Trophoblast cell (in vitro differentiated cells and primary cell): ENCODE results near the gene XBP1.
"Not testable (repeated sequence)": the region's sequence is repeated elsewhere in the genome, so short reads cannot be mapped to it uniquely, and the experiment has no call there.

Experiments used
- DNase-seq, 2 donors: peaks; one replicate each; pipeline ENCODE4 v3.0.0-alpha.2; 2016
- H2AFZ ChIP-seq: 2 replicates; pipeline ENCODE4 v1.6.1; 2013; ENCODE audit warnings: low read length, moderate library complexity, mild to moderate bottlenecking; ENCODE audit not compliant: insufficient read depth, poor library complexity
- H2AK5ac ChIP-seq: 2 replicates; pipeline ENCODE4 v1.6.1; 2013; ENCODE audit warnings: mild to moderate bottlenecking, low read length
- H2BK120ac ChIP-seq: 2 replicates; pipeline ENCODE4 v1.6.1; 2013; ENCODE audit warnings: low read length, mild to moderate bottlenecking, moderate library complexity; ENCODE audit not compliant: insufficient read depth, poor library complexity
- H2BK12ac ChIP-seq: 2 replicates; pipeline ENCODE4 v1.6.1; 2013; ENCODE audit warnings: mild to moderate bottlenecking, low read length, moderate library complexity
- H2BK5ac ChIP-seq: 2 replicates; pipeline ENCODE4 v1.6.1; 2013; ENCODE audit warnings: low read length, low read depth, moderate library complexity, mild to moderate bottlenecking; ENCODE audit not compliant: poor library complexity
- H3K14ac ChIP-seq: 2 replicates; pipeline ENCODE4 v1.6.1; 2013; ENCODE audit warnings: mild to moderate bottlenecking, low read length
- H3K18ac ChIP-seq: 2 replicates; pipeline ENCODE4 v1.6.1; 2013; ENCODE audit warnings: mild to moderate bottlenecking, low read length
- H3K23ac ChIP-seq: 2 replicates; pipeline ENCODE4 v1.6.1; 2013; ENCODE audit warnings: low read length
- H3K27ac ChIP-seq: 2 replicates; pipeline ENCODE4 v1.5.1; 2013; ENCODE audit warnings: low read depth, mild to moderate bottlenecking, inconsistent platforms, low read length, moderate library complexity
- H3K27me3 ChIP-seq: 2 replicates; pipeline ENCODE4 v1.6.1; 2013; ENCODE audit warnings: inconsistent platforms, mild to moderate bottlenecking, low read length, moderate library complexity; ENCODE audit not compliant: insufficient read depth
- H3K36me3 ChIP-seq, 2 experiments: 1 replicate in 1 of 2; 2 replicates in 1 of 2; pipeline ENCODE4 v1.6.1; 2013; ENCODE audit warnings: low read length in 2 of 2, mild to moderate bottlenecking in 2 of 2, moderate library complexity in 1 of 2; ENCODE audit not compliant: insufficient read depth in 2 of 2, control insufficient read depth in 1 of 2
- H3K4ac ChIP-seq: 2 replicates; pipeline ENCODE4 v1.6.1; 2013; ENCODE audit warnings: low read depth, mild to moderate bottlenecking, low read length, moderate library complexity
- H3K4me1 ChIP-seq, 2 experiments: 1 replicate in 1 of 2; 2 replicates in 1 of 2; pipeline ENCODE4 v1.6.1; 2013; ENCODE audit warnings: low read length in 2 of 2, mild to moderate bottlenecking in 2 of 2, moderate library complexity in 1 of 2; ENCODE audit not compliant: insufficient read depth in 2 of 2, control insufficient read depth in 1 of 2
- H3K4me2 ChIP-seq: 2 replicates; pipeline ENCODE4 v1.6.1; 2013; ENCODE audit warnings: inconsistent platforms, mild to moderate bottlenecking, low read length, moderate library complexity
- H3K4me3 ChIP-seq: 2 replicates; pipeline ENCODE4 v1.5.1; 2013; ENCODE audit warnings: mild to moderate bottlenecking, low read depth, low read length, inconsistent platforms
- H3K79me1 ChIP-seq: one replicate; pipeline ENCODE4 v1.6.1; 2013; ENCODE audit warnings: low read length
- H3K79me2 ChIP-seq: 2 replicates; pipeline ENCODE4 v1.6.1; 2013; ENCODE audit warnings: low read length, mild to moderate bottlenecking; ENCODE audit not compliant: control insufficient read depth, insufficient read depth, poor library complexity
- H3K9ac ChIP-seq: 2 replicates; pipeline ENCODE4 v1.6.1; 2013; ENCODE audit warnings: mild to moderate bottlenecking, low read length
- H3K9me3 ChIP-seq: 2 replicates; pipeline ENCODE4 v1.6.1; 2013; ENCODE audit warnings: low read depth, mild to moderate bottlenecking, control low read depth, inconsistent platforms, low read length; ENCODE audit not compliant: insufficient read depth
- H4K12ac ChIP-seq: 2 replicates; pipeline ENCODE4 v1.6.1; 2013; ENCODE audit warnings: low read depth, mild to moderate bottlenecking, low read length, moderate library complexity
- H4K8ac ChIP-seq: 2 replicates; pipeline ENCODE4 v1.6.1; 2013; ENCODE audit warnings: low read depth, mild to moderate bottlenecking, low read length, moderate library complexity
- H4K91ac ChIP-seq: one replicate; pipeline ENCODE4 v1.6.1; 2013; ENCODE audit warnings: low read depth, mild to moderate bottlenecking, low read length, moderate library complexity
- WGBS: extraction: QIAGEN DNeasy Blood & Tissue Kit; methylation state at CpG from one replicate; pipeline ENCODE4 v1.1.7; 2013; ENCODE audit warnings: missing lambda C conversion rate; ENCODE audit not compliant: insufficient read length, insufficient coverage; ENCODE audit errors: extremely low coverage; 5-methylcytosine and 5-hydroxymethylcytosine counted together

The XBP1 gene

GRCh38 chr22:28805426-28805825 lies 5.1 kb upstream of the XBP1 start:
- H3K14ac ChIP-seq, H2BK5ac ChIP-seq, H2AK5ac ChIP-seq, H3K4me2 ChIP-seq, H3K4ac ChIP-seq, H3K4me3 ChIP-seq, H3K79me2 ChIP-seq, H3K9ac ChIP-seq, H3K18ac ChIP-seq, H4K12ac ChIP-seq, H3K36me3 ChIP-seq, H2AFZ ChIP-seq, H3K79me1 ChIP-seq, H2BK120ac ChIP-seq, H4K8ac ChIP-seq, H3K9me3 ChIP-seq, H4K91ac ChIP-seq, H3K23ac ChIP-seq, H2BK12ac ChIP-seq, H3K27me3 ChIP-seq, H3K27ac ChIP-seq: not testable (repeated sequence)
- peaks cover 2 to 11% of the 10 kb centered on the region in 2 experiments for H3K4me1 ChIP-seq
- peak; percentile 34 to 67 for DNase-seq
- no CpG with 5 or more reads among the region's 5 CpGs for WGBS

- no peak overlapping the region for H2BK12ac ChIP-seq
- H3K4ac ChIP-seq = no peak overlapping the region
- no peak overlapping the region for H2AFZ ChIP-seq
- H3K4me3 ChIP-seq = no peak overlapping the region
- peak in 1 of 2 donors; percentile 8 for DNase-seq
- H4K12ac ChIP-seq = no peak overlapping the region
- peaks cover 14% of the 10 kb centered on the region for H3K79me1 ChIP-seq
- no peak overlapping the region for H3K27ac ChIP-seq
- peaks cover 2 to 8% of the 10 kb centered on the region in 2 experiments for H3K4me1 ChIP-seq
- no peak overlapping the region for H2BK120ac ChIP-seq
- no peak overlapping the region for H3K14ac ChIP-seq
- H3K18ac ChIP-seq = no peak overlapping the region
- no peak overlapping the region for H3K4me2 ChIP-seq
- H4K8ac ChIP-seq = no peak overlapping the region
- no peak overlapping the region for H3K23ac ChIP-seq
- H3K36me3 ChIP-seq = peaks cover 6% of the 10 kb centered on the region in 2 experiments
- no peak overlapping the region for H2BK5ac ChIP-seq
- WGBS = no CpG with 5 or more reads among the region's 7 CpGs
- H3K79me2 ChIP-seq = peaks cover 11% of the 10 kb centered on the region
- no peak overlapping the region for H4K91ac ChIP-seq
- no peaks in the 10 kb centered on the region for H3K9me3 ChIP-seq
- H3K27me3 ChIP-seq = no peaks in the 10 kb centered on the region
- no peak overlapping the region for H3K9ac ChIP-seq
- no peak overlapping the region for H2AK5ac ChIP-seq
Observed at GRCh38 chr22:28802595-28803123, 2.3 kb upstream of the XBP1 start.

GRCh38 chr22:28801845-28802594 lies 1.7 kb upstream of the XBP1 start:
- Histone ChIP-seq H3K79me1 (peaks cover 14% of the 10 kb centered on the region), H4K8ac (no peak overlapping the region), H4K12ac (peak overlapping the region; percentile 16), H3K27ac (no peak overlapping the region), H2BK12ac (no peak overlapping the region), H4K91ac (peak overlapping the region; percentile 8), H3K27me3 (no peaks in the 10 kb centered on the region), H3K4me1 (peaks cover 2 to 3% of the 10 kb centered on the region in 2 experiments), H3K4me2 (peak overlapping the region; percentile 1), H2AFZ (no peak overlapping the region), H2BK5ac (no peak overlapping the region), H3K4me3 (no peak overlapping the region), H3K4ac (no peak overlapping the region), H3K9me3 (no peaks in the 10 kb centered on the region), H3K23ac (no peak overlapping the region), H2BK120ac (no peak overlapping the region), H2AK5ac (no peak overlapping the region), H3K79me2 (peaks cover 11% of the 10 kb centered on the region), H3K36me3 (peaks cover 9 to 10% of the 10 kb centered on the region in 2 experiments), H3K9ac (no peak overlapping the region), H3K14ac (no peak overlapping the region), H3K18ac (no peak overlapping the region)
- WGBS = no CpG with 5 or more reads among the region's 14 CpGs
- DNase-seq = peak in 1 of 2 donors; percentile 19

GRCh38 chr22:28799606-28800307 lies 612 bp downstream of the XBP1 start:
- peak overlapping the region; percentile 98 for H2BK120ac ChIP-seq
- H3K4me2 ChIP-seq = peak overlapping the region; percentile 68
- H4K91ac ChIP-seq = peak overlapping the region; percentile 99
- H4K8ac ChIP-seq = peak overlapping the region; percentile 98
- H3K9me3 ChIP-seq = no peaks in the 10 kb centered on the region
- no peak overlapping the region for H3K23ac ChIP-seq
- peak overlapping the region; percentile 88 for H3K4me3 ChIP-seq
- H2AFZ ChIP-seq = peak overlapping the region; percentile 50
- DNase-seq = peak; percentile 68 to 78
- peak overlapping the region; percentile 94 for H3K9ac ChIP-seq
- H3K4me1 ChIP-seq = peaks cover 0 to 2% of the 10 kb centered on the region in 2 experiments
- peak overlapping the region; percentile 89 for H3K27ac ChIP-seq
- peak overlapping the region; percentile 93 for H4K12ac ChIP-seq
- peaks cover 11% of the 10 kb centered on the region for H3K79me2 ChIP-seq
- peak overlapping the region; percentile 99 for H3K18ac ChIP-seq
- peaks cover 20 to 25% of the 10 kb centered on the region in 2 experiments for H3K36me3 ChIP-seq
- peak overlapping the region; percentile 98 for H3K4ac ChIP-seq
- no peaks in the 10 kb centered on the region for H3K27me3 ChIP-seq
- H2BK5ac ChIP-seq = peak overlapping the region; percentile 99
- H2BK12ac ChIP-seq = no peak overlapping the region
- peak overlapping the region; percentile 99 for H3K14ac ChIP-seq
- no CpG with 5 or more reads among the region's 31 CpGs for WGBS
- H2AK5ac ChIP-seq = peak overlapping the region; percentile 95
- peaks cover 14% of the 10 kb centered on the region for H3K79me1 ChIP-seq
